Suprapubic skin (tissue), 3 donors: ENCODE measurements around the gene CACYBP.

Source experiments
- EP300 ChIP-seq: sonication (generic); formaldehyde crosslinking; IDR thresholded peaks from one replicate; pipeline ENCODE4 v1.6.1; 2017; ENCODE audit warnings: antibody characterized with exemption
- POLR2A ChIP-seq, 2 donors: fragments of 450-650 bp; IDR thresholded peaks; one replicate each; pipeline ENCODE4 v1.6.1; 2017; ENCODE audit warnings: antibody characterized with exemption in 2 of 2, mild to moderate bottlenecking in 2 of 2, moderate library complexity in 2 of 2
- TF ChIP-seq, protein P1 (sequence below), 2 donors: fragments of 200-600 bp in 1 of 2; fragments of 450-650 bp in 1 of 2; sonication (generic) in 1 of 2; IDR thresholded peaks; one replicate each; pipeline ENCODE4 v1.5.1; 2016 to 2019; ENCODE audit warnings: antibody characterized with exemption in 2 of 2, mild to moderate bottlenecking in 1 of 2, moderate library complexity in 1 of 2

DNA sequence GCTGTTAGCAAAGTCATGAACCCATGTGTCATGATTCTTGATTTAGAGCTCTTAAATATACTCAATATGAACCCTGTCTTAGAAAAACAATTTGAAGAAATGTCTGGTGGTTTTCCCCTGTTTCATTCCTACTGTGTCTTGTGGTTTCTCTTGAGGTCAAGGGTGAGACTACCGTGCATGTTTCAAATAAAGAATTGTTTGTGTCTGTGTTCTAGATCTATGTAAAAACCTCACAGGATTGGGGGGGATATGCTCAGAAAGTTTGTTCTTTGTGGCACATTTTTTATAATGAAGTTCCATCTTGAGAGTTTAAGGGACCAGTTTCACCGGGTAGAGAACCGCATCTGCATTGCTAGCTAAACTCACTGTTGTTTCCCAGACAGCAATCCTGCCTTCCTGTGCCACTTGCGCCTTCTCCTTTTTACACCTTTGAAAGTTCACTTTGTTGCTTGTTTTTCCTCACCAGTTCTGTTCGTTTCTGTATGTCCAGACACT lies 30.9 kb upstream of the CACYBP start:
- TF ChIP-seq, protein P1, sequence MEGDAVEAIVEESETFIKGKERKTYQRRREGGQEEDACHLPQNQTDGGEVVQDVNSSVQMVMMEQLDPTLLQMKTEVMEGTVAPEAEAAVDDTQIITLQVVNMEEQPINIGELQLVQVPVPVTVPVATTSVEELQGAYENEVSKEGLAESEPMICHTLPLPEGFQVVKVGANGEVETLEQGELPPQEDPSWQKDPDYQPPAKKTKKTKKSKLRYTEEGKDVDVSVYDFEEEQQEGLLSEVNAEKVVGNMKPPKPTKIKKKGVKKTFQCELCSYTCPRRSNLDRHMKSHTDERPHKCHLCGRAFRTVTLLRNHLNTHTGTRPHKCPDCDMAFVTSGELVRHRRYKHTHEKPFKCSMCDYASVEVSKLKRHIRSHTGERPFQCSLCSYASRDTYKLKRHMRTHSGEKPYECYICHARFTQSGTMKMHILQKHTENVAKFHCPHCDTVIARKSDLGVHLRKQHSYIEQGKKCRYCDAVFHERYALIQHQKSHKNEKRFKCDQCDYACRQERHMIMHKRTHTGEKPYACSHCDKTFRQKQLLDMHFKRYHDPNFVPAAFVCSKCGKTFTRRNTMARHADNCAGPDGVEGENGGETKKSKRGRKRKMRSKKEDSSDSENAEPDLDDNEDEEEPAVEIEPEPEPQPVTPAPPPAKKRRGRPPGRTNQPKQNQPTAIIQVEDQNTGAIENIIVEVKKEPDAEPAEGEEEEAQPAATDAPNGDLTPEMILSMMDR (IDR thresholded peaks at IDR 0.05): no peak
- TF ChIP-seq EP300: no peak
- TF ChIP-seq POLR2A (IDR thresholded peaks at IDR 0.05): no peak
